Right cardiac atrium (tissue), 5 donors: ENCODE results near the gene UBE4B. TPM values are rescaled to one million over a fixed set of nuclear protein-coding genes. Genes with fewer than 3 reads are reported as not detected.
"Not testable (repeated sequence)": the region's sequence is repeated elsewhere in the genome, so short reads cannot be mapped to it uniquely, and the experiment has no call there.

Experiments used
- ATAC-seq, 2 donors: fragments of 200-7000 bp; cut with Tn5 transposase; one replicate each; pipeline versions ENCODE4 v1.8.0 to v1.9.1; 2020; ENCODE audit warnings: moderate library complexity in 2 of 2, mild to moderate bottlenecking in 1 of 2
- DNase-seq, 3 donors: peaks; one replicate each; pipeline ENCODE4 v3.0.0-alpha.2; 2020
- H3K27ac ChIP-seq: one replicate; pipeline ENCODE4 v1.5.1; 2013; ENCODE audit warnings: mild to moderate bottlenecking, low read length, control low read depth, moderate library complexity
- H3K27me3 ChIP-seq: one replicate; pipeline ENCODE4 v1.6.1; 2013; ENCODE audit not compliant: control insufficient read depth, insufficient read depth
- H3K4me1 ChIP-seq: one replicate; pipeline ENCODE4 v1.6.1; 2013; ENCODE audit warnings: low read length; ENCODE audit not compliant: control insufficient read depth, insufficient read depth
- H3K4me3 ChIP-seq: one replicate; pipeline ENCODE4 v1.5.1; 2013; ENCODE audit warnings: low read length, control low read depth
- H3K9me3 ChIP-seq: one replicate; pipeline ENCODE4 v1.6.1; 2013; ENCODE audit warnings: low read length; ENCODE audit not compliant: control insufficient read depth
- WGBS: extraction: QIAGEN DNeasy Blood & Tissue Kit; methylation state at CpG from one replicate; pipeline ENCODE4 v1.1.7; 2013; 5-methylcytosine and 5-hydroxymethylcytosine counted together
- intact Hi-C, 4 donors: fragments of 100-400 bp; cut with DNase I; formaldehyde crosslinking; loops; one replicate each; pipeline versions ENCODE4 v1.11.0 to v1.14.0; 2022 to 2023
- polyA plus RNA-seq: library from polyadenylated mRNA; stranded (reverse); fragments of 200-250 nt; gene quantifications from one replicate; pipeline ENCODE4 v1.2.3, GENCODE V29; 2013
- total RNA-seq, 4 donors: library from RNA; stranded (reverse); fragmentation: NEBNext Ultra II Directional; extraction: Animal tissue kit (Norgen Biotek cat#: 25700); gene quantifications; one replicate each; pipeline ENCODE4 v1.2.1, GENCODE V29; 2021
- donor health status: healthy with polysubstance abuse.
- donor health status: DM: no; HTN: yes; CAD: no.
- donor health status: DM: no; HTN: no; CAD: no.
- donor health status: DM: no; HTN: yes; CAD: no; lungs with severe emphysema.
- donor health status: DM: yes; HTN: yes; CAD: no.

The UBE4B gene
- total and polyA plus RNA-seq, 5 donors, result 24.1 to 90.5 (median 62.8) TPM

GRCh38 chr1:10007169-10007568, 25.6 kb upstream of the UBE4B start:
- Histone ChIP-seq H3K4me3 (no peak overlapping the region), H3K27me3 (no peaks in the 10 kb centered on the region), H3K4me1 (no peaks in the 10 kb centered on the region), H3K27ac (no peak overlapping the region), H3K9me3 (no peaks in the 10 kb centered on the region)
- 46% methylated on average over 4 of the region's 4 CpGs for WGBS
- intact Hi-C loops, result no loop called here
- DNase-seq (no peak), ATAC-seq (no peak)

- intact Hi-C loops, result no loop called here
- H3K9me3 ChIP-seq, result no peaks in the 10 kb centered on the region
- H3K27ac ChIP-seq, result no peak overlapping the region
- WGBS, result 83% methylated on average over 5 of the region's 5 CpGs
- no peak for ATAC-seq
- H3K27me3 ChIP-seq, result no peaks in the 10 kb centered on the region
- H3K4me3 ChIP-seq, result no peak overlapping the region
- DNase-seq, result no peak
- H3K4me1 ChIP-seq, result no peaks in the 10 kb centered on the region
Measured at GRCh38 chr1:10014016-10014415, 18.7 kb upstream of the UBE4B start.

GRCh38 chr1:10019561-10019960, 13.2 kb upstream of the UBE4B start:
- no peak overlapping the region for H3K27ac ChIP-seq
- no peak overlapping the region for H3K4me3 ChIP-seq
- no peaks in the 10 kb centered on the region for H3K4me1 ChIP-seq
- no peaks in the 10 kb centered on the region for H3K27me3 ChIP-seq
- DNase-seq (no peak), ATAC-seq (peak; percentile 26 to 67)
- intact Hi-C loops, result no loop called here
- H3K9me3 ChIP-seq, result no peaks in the 10 kb centered on the region

- WGBS, result 77% methylated on average over 3 of the region's 3 CpGs
- Histone ChIP-seq H3K4me3 (no peak overlapping the region), H3K27me3 (no peaks in the 10 kb centered on the region), H3K4me1 (no peaks in the 10 kb centered on the region), H3K27ac (no peak overlapping the region), H3K9me3 (no peaks in the 10 kb centered on the region)
- ATAC-seq (no peak), DNase-seq (no peak)
- intact Hi-C loops, result no loop called here
Measured at GRCh38 chr1:10020086-10020485, 12.7 kb upstream of the UBE4B start.

- intact Hi-C loops, ATAC-seq: not testable (repeated sequence)
Measured at GRCh38 chr1:10020678-10021077, 12.1 kb upstream of the UBE4B start.

GRCh38 chr1:10021992-10022391, 10.8 kb upstream of the UBE4B start:
- ATAC-seq, H3K4me1 ChIP-seq, H3K9me3 ChIP-seq, H3K27ac ChIP-seq, DNase-seq, intact Hi-C loops, H3K27me3 ChIP-seq, H3K4me3 ChIP-seq: not testable (repeated sequence)
- 85% methylated on average over 4 of the region's 4 CpGs for WGBS

More at GRCh38 chr1:10020678-10021077, 12.1 kb upstream of the UBE4B start:
- H3K27ac ChIP-seq, DNase-seq, H3K27me3 ChIP-seq, H3K9me3 ChIP-seq, H3K4me3 ChIP-seq, H3K4me1 ChIP-seq: not testable (repeated sequence)
- WGBS, result 64% methylated on average over 2 of the region's 2 CpGs

GRCh38 chr1:10022656-10023055, 10.1 kb upstream of the UBE4B start:
- Histone ChIP-seq H3K9me3 (no peaks in the 10 kb centered on the region), H3K4me1 (no peaks in the 10 kb centered on the region), H3K27ac (no peak overlapping the region), H3K27me3 (no peaks in the 10 kb centered on the region), H3K4me3 (no peak overlapping the region)
- no peak for DNase-seq
- 84% methylated on average over 7 of the region's 7 CpGs for WGBS
- ATAC-seq, result no peak
- intact Hi-C loops, result no loop called here

GRCh38 chr1:10025354-10025753, 7.4 kb upstream of the UBE4B start:
- no peak overlapping the region for H3K4me3 ChIP-seq
- no peak for DNase-seq
- H3K9me3 ChIP-seq, result no peaks in the 10 kb centered on the region
- no peak for ATAC-seq
- no peaks in the 10 kb centered on the region for H3K27me3 ChIP-seq
- intact Hi-C loops, result no loop called here
- no peaks in the 10 kb centered on the region for H3K4me1 ChIP-seq
- WGBS, result 86% methylated on average over 2 of the region's 2 CpGs
- H3K27ac ChIP-seq, result no peak overlapping the region

GRCh38 chr1:10027027-10027426, 5.7 kb upstream of the UBE4B start:
- Histone ChIP-seq H3K4me3 (no peak overlapping the region), H3K4me1 (no peaks in the 10 kb centered on the region), H3K27me3 (no peaks in the 10 kb centered on the region), H3K9me3 (no peaks in the 10 kb centered on the region), H3K27ac (no peak overlapping the region)
- DNase-seq (no peak), ATAC-seq (no peak)
- intact Hi-C loops, result no loop called here

- H3K4me1 ChIP-seq, DNase-seq, H3K4me3 ChIP-seq, ATAC-seq, H3K27ac ChIP-seq, H3K9me3 ChIP-seq, H3K27me3 ChIP-seq, intact Hi-C loops: not testable (repeated sequence)
- WGBS, result 86% methylated on average over 23 of the region's 24 CpGs
Measured at GRCh38 chr1:10028956-10029500, 3.7 kb upstream of the UBE4B start.

GRCh38 chr1:10031461-10031860, 1.3 kb upstream of the UBE4B start:
- H3K27me3 ChIP-seq, result no peaks in the 10 kb centered on the region
- 63% methylated on average over 3 of the region's 3 CpGs for WGBS
- H3K9me3 ChIP-seq, result no peaks in the 10 kb centered on the region
- no peak overlapping the region for H3K27ac ChIP-seq
- DNase-seq, result no peak
- no peaks in the 10 kb centered on the region for H3K4me1 ChIP-seq
- no peak for ATAC-seq
- intact Hi-C loops, result loop anchor here in 3 of 4 donors (5.0 to 10.0 kb wide), 4 partner anchors 73 to 154 kb away; partner anchors contain the start of genes LZIC (in 1 of the 3) and NMNAT1 (in 1 of the 3)
- H3K4me3 ChIP-seq, result no peak overlapping the region

GRCh38 chr1:10033359-10033845, 644 bp downstream of the UBE4B start:
- intact Hi-C loops, result loop anchor here in 3 of 4 donors (5.0 to 10.0 kb wide), 4 partner anchors 71 to 156 kb away; partner anchors contain the start of genes LZIC (in 1 of the 3) and NMNAT1 (in 1 of the 3)
- WGBS, result 1% methylated on average over 19 of the region's 19 CpGs

More at GRCh38 chr1:10033359-10033845, 644 bp downstream of the UBE4B start:
- ATAC-seq, result peak; percentile 40 to 48
- Histone ChIP-seq H3K4me3 (peak overlapping the region; percentile 80), H3K27ac (peak overlapping the region; percentile 83), H3K9me3 (no peaks in the 10 kb centered on the region), H3K4me1 (no peaks in the 10 kb centered on the region), H3K27me3 (no peaks in the 10 kb centered on the region)
- no peak for DNase-seq
